Measurements from ENCODE around the gene ZCCHC14.

DNA sequence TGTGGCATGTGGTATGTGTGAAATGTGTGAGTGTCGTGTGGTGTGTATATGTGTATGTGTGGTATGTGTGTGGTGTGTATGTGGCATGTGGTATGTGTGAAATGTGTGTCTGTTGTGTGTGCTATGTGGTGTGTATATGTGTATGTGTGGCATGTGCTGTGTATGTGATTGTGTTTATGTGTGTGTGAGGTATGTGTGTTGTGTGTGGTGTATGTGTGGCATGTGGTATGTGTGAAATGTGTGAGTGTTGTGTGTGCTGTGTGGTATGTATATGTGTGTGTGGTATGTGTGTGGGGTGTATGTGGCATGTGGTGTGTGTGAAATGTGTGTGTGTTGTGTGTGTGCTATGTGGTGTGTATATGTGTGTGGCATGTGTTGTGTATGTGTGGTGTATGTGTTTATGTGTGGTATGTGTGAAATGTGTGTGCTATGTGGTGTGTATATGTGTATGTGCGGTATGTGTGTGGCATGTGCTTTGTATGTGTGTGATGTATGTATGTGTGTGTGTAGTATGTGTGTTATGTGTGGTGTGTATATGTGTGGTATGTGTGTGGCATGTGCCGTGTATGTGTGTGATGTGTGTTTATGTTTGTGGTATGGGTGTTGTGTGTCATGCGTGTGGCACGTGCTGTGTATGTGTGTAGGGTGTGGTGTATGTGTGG lies 9.6 kb upstream of the ZCCHC14 start:
- TF ChIP-seq, protein P1, sequence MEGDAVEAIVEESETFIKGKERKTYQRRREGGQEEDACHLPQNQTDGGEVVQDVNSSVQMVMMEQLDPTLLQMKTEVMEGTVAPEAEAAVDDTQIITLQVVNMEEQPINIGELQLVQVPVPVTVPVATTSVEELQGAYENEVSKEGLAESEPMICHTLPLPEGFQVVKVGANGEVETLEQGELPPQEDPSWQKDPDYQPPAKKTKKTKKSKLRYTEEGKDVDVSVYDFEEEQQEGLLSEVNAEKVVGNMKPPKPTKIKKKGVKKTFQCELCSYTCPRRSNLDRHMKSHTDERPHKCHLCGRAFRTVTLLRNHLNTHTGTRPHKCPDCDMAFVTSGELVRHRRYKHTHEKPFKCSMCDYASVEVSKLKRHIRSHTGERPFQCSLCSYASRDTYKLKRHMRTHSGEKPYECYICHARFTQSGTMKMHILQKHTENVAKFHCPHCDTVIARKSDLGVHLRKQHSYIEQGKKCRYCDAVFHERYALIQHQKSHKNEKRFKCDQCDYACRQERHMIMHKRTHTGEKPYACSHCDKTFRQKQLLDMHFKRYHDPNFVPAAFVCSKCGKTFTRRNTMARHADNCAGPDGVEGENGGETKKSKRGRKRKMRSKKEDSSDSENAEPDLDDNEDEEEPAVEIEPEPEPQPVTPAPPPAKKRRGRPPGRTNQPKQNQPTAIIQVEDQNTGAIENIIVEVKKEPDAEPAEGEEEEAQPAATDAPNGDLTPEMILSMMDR (optimal IDR thresholded peaks at IDR 0.05 in 1 of 3, IDR thresholded peaks at IDR 0.05 in 1 of 3, conservative IDR thresholded peaks at IDR 0.05 in 1 of 3; ENCODE audit: extremely low read depth in 1 of 3, insufficient read depth in 2 of 3, low read length in 3 of 3): no peak
- TF ChIP-seq EZH2 (IDR thresholded peaks at IDR 0.05; ENCODE audit: low read length): no peak

Data from keratinocyte (primary cell).